ENCODE measurements around the gene KCNQ2.

KCNQ2 gene

GRCh38 chr20:63398744-63399514, 73.5 kb downstream of the KCNQ2 start:
- peaks cover 10% of the 10 kb centered on the region for H3K27me3 Mint-ChIP-seq
- no peak overlapping the region for H3K27ac Mint-ChIP-seq
- H3K4me3 Mint-ChIP-seq = no peak overlapping the region
- H3K4me1 Mint-ChIP-seq (ENCODE audit: low read depth) = no peaks in the 10 kb centered on the region
- no peaks in the 10 kb centered on the region for H3K9me3 Mint-ChIP-seq
- intact Hi-C loops (cut with micrococcal nuclease) = no loop called here
- no peaks in the 10 kb centered on the region for H3K36me3 Mint-ChIP-seq (ENCODE audit: low read depth)

GRCh38 chr20:63397946-63398450, 74.5 kb downstream of the KCNQ2 start:
- Mint-ChIP-seq H3K4me1 (ENCODE audit: low read depth) (no peaks in the 10 kb centered on the region), H3K27ac (no peak overlapping the region), H3K27me3 (peaks cover 12% of the 10 kb centered on the region), H3K4me3 (no peak overlapping the region), H3K36me3 (ENCODE audit: low read depth) (no peaks in the 10 kb centered on the region), H3K9me3 (no peaks in the 10 kb centered on the region)
- intact Hi-C loops (cut with micrococcal nuclease) = no loop called here

GRCh38 chr20:63397155-63397843, 75.2 kb downstream of the KCNQ2 start:
- intact Hi-C loops (cut with micrococcal nuclease) = no loop called here
- Mint-ChIP-seq H3K4me1 (ENCODE audit: low read depth) (no peaks in the 10 kb centered on the region), H3K4me3 (no peak overlapping the region), H3K27ac (no peak overlapping the region), H3K9me3 (no peaks in the 10 kb centered on the region), H3K27me3 (peaks cover 14% of the 10 kb centered on the region), H3K36me3 (ENCODE audit: low read depth) (no peaks in the 10 kb centered on the region)

- Mint-ChIP-seq H3K36me3 (ENCODE audit: low read depth) (no peaks in the 10 kb centered on the region), H3K9me3 (no peaks in the 10 kb centered on the region), H3K27ac (no peak overlapping the region)
Observed at GRCh38 chr20:63396300-63396699, 76.2 kb downstream of the KCNQ2 start.

GRCh38 chr20:63395723-63396122, 76.7 kb downstream of the KCNQ2 start:
- intact Hi-C loops (cut with micrococcal nuclease) = no loop called here
- Mint-ChIP-seq H3K27me3 (peaks cover 14% of the 10 kb centered on the region), H3K4me3 (no peak overlapping the region), H3K36me3 (ENCODE audit: low read depth) (no peaks in the 10 kb centered on the region), H3K4me1 (ENCODE audit: low read depth) (no peaks in the 10 kb centered on the region), H3K9me3 (no peaks in the 10 kb centered on the region), H3K27ac (no peak overlapping the region)

More at GRCh38 chr20:63396300-63396699, 76.2 kb downstream of the KCNQ2 start:
- Mint-ChIP-seq H3K4me1 (ENCODE audit: low read depth) (no peaks in the 10 kb centered on the region), H3K27me3 (peaks cover 14% of the 10 kb centered on the region), H3K4me3 (no peak overlapping the region)
- intact Hi-C loops (cut with micrococcal nuclease) = no loop called here

GRCh38 chr20:63394920-63395455, 77.5 kb downstream of the KCNQ2 start:
- no peak overlapping the region for H3K4me3 Mint-ChIP-seq
- intact Hi-C loops (cut with micrococcal nuclease) = no loop called here
- H3K27me3 Mint-ChIP-seq = peaks cover 15% of the 10 kb centered on the region
- H3K27ac Mint-ChIP-seq = no peak overlapping the region
- no peaks in the 10 kb centered on the region for H3K4me1 Mint-ChIP-seq (ENCODE audit: low read depth)
- H3K9me3 Mint-ChIP-seq = no peaks in the 10 kb centered on the region
- no peaks in the 10 kb centered on the region for H3K36me3 Mint-ChIP-seq (ENCODE audit: low read depth)

GRCh38 chr20:63394069-63394919, 78.2 kb downstream of the KCNQ2 start:
- no peak overlapping the region for H3K27ac Mint-ChIP-seq
- peaks cover 18% of the 10 kb centered on the region for H3K27me3 Mint-ChIP-seq
- H3K4me1 Mint-ChIP-seq (ENCODE audit: low read depth) = no peaks in the 10 kb centered on the region
- no peaks in the 10 kb centered on the region for H3K36me3 Mint-ChIP-seq (ENCODE audit: low read depth)
- no peak overlapping the region for H3K4me3 Mint-ChIP-seq
- intact Hi-C loops (cut with micrococcal nuclease) = no loop called here
- H3K9me3 Mint-ChIP-seq = no peaks in the 10 kb centered on the region

- H3K27me3 Mint-ChIP-seq = peaks cover 18% of the 10 kb centered on the region
- no peaks in the 10 kb centered on the region for H3K36me3 Mint-ChIP-seq (ENCODE audit: low read depth)
- H3K4me3 Mint-ChIP-seq = no peak overlapping the region
- intact Hi-C loops (cut with micrococcal nuclease) = no loop called here
- no peaks in the 10 kb centered on the region for H3K9me3 Mint-ChIP-seq
- H3K27ac Mint-ChIP-seq = no peak overlapping the region
- no peaks in the 10 kb centered on the region for H3K4me1 Mint-ChIP-seq (ENCODE audit: low read depth)
Observed at GRCh38 chr20:63393566-63393965, 78.9 kb downstream of the KCNQ2 start.

- H3K36me3 Mint-ChIP-seq (ENCODE audit: low read depth) = no peaks in the 10 kb centered on the region
- H3K27me3 Mint-ChIP-seq = peaks cover 18% of the 10 kb centered on the region
- no peaks in the 10 kb centered on the region for H3K4me1 Mint-ChIP-seq (ENCODE audit: low read depth)
- intact Hi-C loops (cut with micrococcal nuclease) = no loop called here
- no peak overlapping the region for H3K4me3 Mint-ChIP-seq
- peaks cover 7% of the 10 kb centered on the region for H3K9me3 Mint-ChIP-seq
- H3K27ac Mint-ChIP-seq = no peak overlapping the region
Observed at GRCh38 chr20:63392465-63393365, 79.7 kb downstream of the KCNQ2 start.

- no peaks in the 10 kb centered on the region for H3K4me1 Mint-ChIP-seq (ENCODE audit: low read depth)
- H3K9me3 Mint-ChIP-seq = peaks cover 35% of the 10 kb centered on the region
- no peak overlapping the region for H3K4me3 Mint-ChIP-seq
- no peak overlapping the region for H3K27ac Mint-ChIP-seq
- H3K27me3 Mint-ChIP-seq = peaks cover 15% of the 10 kb centered on the region
- intact Hi-C loops (cut with micrococcal nuclease) = no loop called here
- no peaks in the 10 kb centered on the region for H3K36me3 Mint-ChIP-seq (ENCODE audit: low read depth)
Observed at GRCh38 chr20:63387917-63388316, 84.5 kb downstream of the KCNQ2 start.

- Mint-ChIP-seq H3K27me3 (peaks cover 16% of the 10 kb centered on the region), H3K27ac (no peak overlapping the region)
- intact Hi-C loops (cut with micrococcal nuclease) = no loop called here
Observed at GRCh38 chr20:63387393-63387792, 85.1 kb downstream of the KCNQ2 start.

GRCh38 chr20:63386491-63386890, 86.0 kb downstream of the KCNQ2 start:
- H3K36me3 Mint-ChIP-seq (ENCODE audit: low read depth) = no peaks in the 10 kb centered on the region
- no peak overlapping the region for H3K27ac Mint-ChIP-seq
- H3K4me3 Mint-ChIP-seq = no peak overlapping the region
- no peaks in the 10 kb centered on the region for H3K4me1 Mint-ChIP-seq (ENCODE audit: low read depth)
- H3K27me3 Mint-ChIP-seq = peaks cover 15% of the 10 kb centered on the region
- H3K9me3 Mint-ChIP-seq = peaks cover 35% of the 10 kb centered on the region
- intact Hi-C loops (cut with micrococcal nuclease) = no loop called here

More at GRCh38 chr20:63387393-63387792, 85.1 kb downstream of the KCNQ2 start:
- H3K4me3 Mint-ChIP-seq = no peak overlapping the region
- peaks cover 35% of the 10 kb centered on the region for H3K9me3 Mint-ChIP-seq
- no peaks in the 10 kb centered on the region for H3K36me3 Mint-ChIP-seq (ENCODE audit: low read depth)
- no peaks in the 10 kb centered on the region for H3K4me1 Mint-ChIP-seq (ENCODE audit: low read depth)

GRCh38 chr20:63385819-63386218, 86.6 kb downstream of the KCNQ2 start:
- peaks cover 18% of the 10 kb centered on the region for H3K27me3 Mint-ChIP-seq
- intact Hi-C loops (cut with micrococcal nuclease) = no loop called here

More at GRCh38 chr20:63385819-63386218, 86.6 kb downstream of the KCNQ2 start:
- no peaks in the 10 kb centered on the region for H3K36me3 Mint-ChIP-seq (ENCODE audit: low read depth)
- H3K9me3 Mint-ChIP-seq = peaks cover 35% of the 10 kb centered on the region
- no peaks in the 10 kb centered on the region for H3K4me1 Mint-ChIP-seq (ENCODE audit: low read depth)
- H3K4me3 Mint-ChIP-seq = no peak overlapping the region
- H3K27ac Mint-ChIP-seq = no peak overlapping the region
